Kidney epithelial cell (primary cell): Measurements from ENCODE around the gene CFAP100. TPM values are rescaled to one million over a fixed set of nuclear protein-coding genes. Genes with fewer than 3 reads are reported as not detected.

Experiments used
- DNase-seq: peaks from one replicate; pipeline ENCODE4 v3.0.0-alpha.2; 2010; ENCODE audit warnings: low read depth
- H3K27me3 ChIP-seq: 2 replicates; pipeline ENCODE4 v1.6.0; 2011; ENCODE audit warnings: low read length; ENCODE audit not compliant: control insufficient read depth, insufficient read depth
- H3K36me3 ChIP-seq: 2 replicates; pipeline ENCODE4 v1.5.1; 2011; ENCODE audit warnings: low read length; ENCODE audit not compliant: control insufficient read depth, insufficient read depth
- H3K4me3 ChIP-seq: 2 replicates; pipeline ENCODE4 v1.5.1; 2011; ENCODE audit warnings: low read depth, mild to moderate bottlenecking, control low read depth, low read length
- CTCF ChIP-seq: IDR thresholded peaks from 2 replicates; pipeline ENCODE4 v1.5.1; 2011; ENCODE audit warnings: mild to moderate bottlenecking, moderate library complexity, low read length, control low read depth, inconsistent platforms; ENCODE audit not compliant: insufficient read depth, poor library complexity, severe bottlenecking
- total RNA-seq: library from RNA; depleted of rRNA; stranded (reverse); fragments of >200 nt; gene quantifications from 2 replicates; pipeline ENCODE4 v1.2.3, GENCODE V29; 2015

The CFAP100 gene
- total RNA-seq, 1 donor from 2014 or later: not detected

- TF ChIP-seq CTCF: no peak
- H3K27me3 ChIP-seq: peaks cover 5% of the 10 kb centered on the region
- DNase-seq: no peak
- H3K36me3 ChIP-seq: no peaks in the 10 kb centered on the region
- no peak overlapping the region for H3K4me3 ChIP-seq
Observed at GRCh38 chr3:126365351-126366277, 29.1 kb upstream of the CFAP100 start.

- no peak for TF ChIP-seq CTCF
- H3K4me3 ChIP-seq: no peak overlapping the region
- no peaks in the 10 kb centered on the region for H3K36me3 ChIP-seq
- no peak for DNase-seq
- H3K27me3 ChIP-seq: peaks cover 3% of the 10 kb centered on the region
Observed at GRCh38 chr3:126367316-126367805, 27.3 kb upstream of the CFAP100 start.

DNA sequence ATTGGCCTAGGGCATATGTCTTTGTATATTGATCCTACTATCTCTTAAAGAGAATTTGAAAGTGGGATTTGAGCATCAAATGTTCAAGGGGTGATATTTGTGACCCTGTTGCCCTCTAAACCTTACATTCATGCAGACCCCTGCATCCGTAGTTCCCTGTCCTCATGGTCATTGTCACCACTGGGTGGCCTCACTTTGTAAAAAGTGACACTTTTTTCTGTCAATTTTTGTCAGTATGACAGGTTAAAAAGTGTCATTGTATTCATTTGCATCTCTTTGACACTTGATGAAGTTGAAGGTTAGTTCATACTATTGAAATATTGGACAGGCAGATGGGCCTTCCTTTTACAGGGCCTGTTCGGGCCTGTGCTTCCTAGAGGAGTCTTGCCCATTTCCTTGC lies 25.2 kb upstream of the CFAP100 start:
- H3K4me3 ChIP-seq: no peak overlapping the region
- no peak for TF ChIP-seq CTCF
- no peaks in the 10 kb centered on the region for H3K36me3 ChIP-seq
- no peak for DNase-seq
- peaks cover 3% of the 10 kb centered on the region for H3K27me3 ChIP-seq

GRCh38 chr3:126370055-126370454 lies 24.7 kb upstream of the CFAP100 start:
- Histone ChIP-seq H3K36me3 (no peaks in the 10 kb centered on the region), H3K27me3 (peaks cover 3% of the 10 kb centered on the region), H3K4me3 (no peak overlapping the region)
- TF ChIP-seq CTCF: no peak
- no peak for DNase-seq

- H3K4me3 ChIP-seq: no peak overlapping the region
- no peak for TF ChIP-seq CTCF
- no peaks in the 10 kb centered on the region for H3K36me3 ChIP-seq
- peaks cover 3% of the 10 kb centered on the region for H3K27me3 ChIP-seq
- no peak for DNase-seq
Observed at GRCh38 chr3:126370606-126371005, 24.1 kb upstream of the CFAP100 start.
